NCI-H1436 (cell line): ENCODE measurements around the gene SLC28A1.
A peak's percentile ranks its signal among the peaks of the same experiment; 100 is the strongest.

Source experiments
- DNase-seq: peaks from one replicate; lab custom pipeline; 2025; lab: John Stamatoyannopoulos, UW

The SLC28A1 gene

GRCh38 chr15:84883916-84884781 lies at the start of gene SLC28A1:
Gene SLC28A1 (plus strand): TSS chr15:84884662. CDS start chr15:84887761, 3,099 bp downstream.
- no peak for DNase-seq

GRCh38 chr15:84834969-84835368 lies 49.5 kb upstream of the SLC28A1 start:
- DNase-seq = no peak

GRCh38 chr15:84835661-84836337 lies 48.7 kb upstream of the SLC28A1 start:
- no peak for DNase-seq

DNA sequence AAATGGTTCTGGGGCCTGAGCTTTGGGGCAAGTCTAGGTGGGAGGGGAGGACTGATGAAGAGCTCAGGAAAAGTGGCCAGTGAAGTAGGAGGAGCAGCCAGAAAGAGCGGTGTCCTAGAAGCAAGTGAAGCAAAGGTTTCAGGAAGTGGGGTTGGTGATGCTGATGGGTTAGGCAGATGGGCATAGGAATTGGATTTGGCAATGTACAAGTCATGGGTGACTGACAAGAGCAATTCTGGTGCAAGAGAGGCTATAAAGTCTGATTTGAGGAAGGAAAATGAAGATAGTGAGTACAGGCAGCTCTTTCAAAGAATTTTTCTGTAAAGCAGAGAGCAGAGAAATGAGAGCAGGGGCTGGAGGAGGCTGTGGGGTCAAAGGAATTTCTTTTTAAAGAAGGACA lies 47.6 kb upstream of the SLC28A1 start:
- DNase-seq = no peak

GRCh38 chr15:84839714-84840113 lies 44.7 kb upstream of the SLC28A1 start:
- DNase-seq = no peak

DNA sequence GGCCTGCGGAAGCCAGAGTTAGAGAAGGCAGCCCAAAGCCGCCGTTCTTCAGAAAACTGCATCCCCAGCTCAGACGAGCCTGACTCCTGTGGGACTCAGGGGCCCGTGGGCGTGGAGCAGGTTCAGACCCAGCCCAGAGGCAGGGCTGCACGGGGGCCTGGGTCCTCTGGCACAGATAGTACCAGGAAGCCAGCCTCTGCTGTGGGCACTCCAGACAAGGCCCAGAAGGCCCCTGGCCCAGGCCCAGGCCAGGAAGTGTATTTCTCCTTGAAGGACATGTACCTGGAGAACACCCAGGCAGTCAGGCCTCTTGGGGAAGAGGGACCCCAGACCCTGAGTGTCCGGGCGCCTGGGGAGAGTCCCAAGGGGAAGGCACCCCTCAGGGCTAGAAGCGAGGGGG lies 44.2 kb upstream of the SLC28A1 start:
- DNase-seq = no peak

GRCh38 chr15:84840741-84841429 lies 43.6 kb upstream of the SLC28A1 start:
- DNase-seq = no peak

DNA sequence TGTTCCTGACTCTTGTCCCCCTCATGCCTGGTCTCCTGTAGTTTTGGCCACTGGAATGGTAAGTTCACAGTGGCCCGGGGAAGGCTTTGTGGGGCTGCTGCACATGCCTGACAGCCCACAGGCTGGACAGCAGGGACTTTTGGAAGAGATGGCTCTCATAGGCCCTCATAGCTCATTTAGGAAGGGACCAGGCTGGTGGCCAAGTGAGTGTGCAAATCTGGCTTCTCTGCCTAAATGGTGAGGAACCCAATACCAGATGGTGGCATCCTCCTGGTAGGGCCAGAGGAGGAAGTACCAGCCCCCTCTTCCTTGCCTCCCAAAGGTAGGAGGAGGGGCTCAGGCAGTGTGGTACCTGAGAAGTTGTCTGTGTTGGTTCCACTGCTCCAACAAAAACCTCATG lies 41.7 kb upstream of the SLC28A1 start:
- no peak for DNase-seq

DNA sequence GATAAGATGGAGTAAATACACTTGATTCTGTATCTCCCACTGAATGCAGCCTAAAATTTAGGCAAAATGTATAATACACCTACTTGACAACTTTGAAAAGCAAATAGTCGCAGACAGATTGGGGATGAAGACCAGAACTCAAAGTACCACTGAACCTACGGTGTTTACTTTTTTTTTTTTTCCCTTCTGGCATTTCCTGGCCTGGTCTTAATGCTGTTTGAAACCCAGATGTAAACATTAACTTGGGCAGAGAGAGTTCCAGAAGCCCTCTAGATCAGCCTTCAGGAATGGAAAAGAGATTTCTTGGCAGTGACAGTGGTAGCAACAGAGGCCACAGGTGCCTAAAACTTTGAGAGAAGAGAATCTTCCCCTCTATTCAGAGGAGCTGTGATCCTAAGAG lies 39.5 kb upstream of the SLC28A1 start:
- DNase-seq = no peak

DNA sequence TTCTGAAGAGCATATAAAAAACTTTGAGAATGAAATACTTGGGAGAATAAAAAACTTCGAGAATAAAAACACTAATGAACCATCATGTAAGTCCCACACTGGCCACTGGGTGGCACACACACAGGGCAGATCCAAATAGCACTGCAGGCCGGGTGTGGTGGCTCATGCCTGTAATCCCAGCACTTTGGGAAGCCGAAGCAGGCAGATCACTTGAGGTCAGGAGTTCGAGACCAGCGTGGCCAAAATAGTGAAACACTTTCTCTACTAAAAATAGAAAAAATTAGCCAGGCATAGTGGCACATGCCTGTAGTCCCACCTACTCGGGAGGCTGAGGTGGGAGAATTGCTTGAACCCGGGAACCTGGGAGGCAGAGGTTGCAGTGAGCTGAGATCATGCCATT lies 38.8 kb upstream of the SLC28A1 start:
- DNase-seq = peak; percentile 10

GRCh38 chr15:84846269-84846668 lies 38.2 kb upstream of the SLC28A1 start:
- DNase-seq = no peak

DNA sequence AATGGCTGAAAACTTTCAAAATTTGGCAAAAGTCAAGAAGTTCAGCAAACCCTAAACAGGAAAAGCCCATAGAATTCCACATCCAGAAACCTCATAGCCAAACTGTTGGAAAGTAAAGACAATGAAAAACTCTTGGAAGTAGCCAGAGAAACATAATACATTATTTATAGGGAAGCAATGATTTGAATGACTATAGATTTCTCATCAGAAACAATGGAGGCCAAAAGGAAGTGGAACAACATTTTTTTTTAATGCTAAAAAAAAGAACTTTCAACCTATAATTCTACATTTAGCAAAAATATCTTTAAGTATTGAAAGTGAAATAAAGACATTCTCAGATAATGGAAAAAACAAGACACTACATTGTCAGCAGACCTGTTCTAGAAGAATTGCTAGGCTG lies 37.1 kb upstream of the SLC28A1 start:
- DNase-seq = no peak

DNA sequence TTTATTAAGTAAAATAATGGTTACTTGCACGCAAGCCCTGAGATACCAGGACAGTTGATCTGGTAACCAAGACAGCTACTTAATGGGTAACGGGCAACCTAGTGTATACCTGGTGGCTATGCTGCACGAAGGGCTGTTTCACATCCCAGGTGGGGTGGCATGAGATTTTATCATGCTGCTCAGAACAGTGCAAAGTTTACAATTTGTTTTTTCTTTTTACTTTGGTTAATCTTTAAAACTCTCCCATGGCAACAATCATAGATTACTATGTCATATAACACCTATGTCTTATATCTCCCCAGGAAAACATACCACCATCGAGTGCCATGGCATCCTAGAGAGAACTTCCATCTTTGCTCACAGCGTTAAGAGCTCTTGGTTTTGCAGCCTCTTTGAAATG lies 32.2 kb upstream of the SLC28A1 start:
- DNase-seq = no peak

- DNase-seq = no peak
Observed at GRCh38 chr15:84855136-84855535, 29.3 kb upstream of the SLC28A1 start.

- DNase-seq = no peak
Observed at GRCh38 chr15:84855765-84856164, 28.7 kb upstream of the SLC28A1 start.

DNA sequence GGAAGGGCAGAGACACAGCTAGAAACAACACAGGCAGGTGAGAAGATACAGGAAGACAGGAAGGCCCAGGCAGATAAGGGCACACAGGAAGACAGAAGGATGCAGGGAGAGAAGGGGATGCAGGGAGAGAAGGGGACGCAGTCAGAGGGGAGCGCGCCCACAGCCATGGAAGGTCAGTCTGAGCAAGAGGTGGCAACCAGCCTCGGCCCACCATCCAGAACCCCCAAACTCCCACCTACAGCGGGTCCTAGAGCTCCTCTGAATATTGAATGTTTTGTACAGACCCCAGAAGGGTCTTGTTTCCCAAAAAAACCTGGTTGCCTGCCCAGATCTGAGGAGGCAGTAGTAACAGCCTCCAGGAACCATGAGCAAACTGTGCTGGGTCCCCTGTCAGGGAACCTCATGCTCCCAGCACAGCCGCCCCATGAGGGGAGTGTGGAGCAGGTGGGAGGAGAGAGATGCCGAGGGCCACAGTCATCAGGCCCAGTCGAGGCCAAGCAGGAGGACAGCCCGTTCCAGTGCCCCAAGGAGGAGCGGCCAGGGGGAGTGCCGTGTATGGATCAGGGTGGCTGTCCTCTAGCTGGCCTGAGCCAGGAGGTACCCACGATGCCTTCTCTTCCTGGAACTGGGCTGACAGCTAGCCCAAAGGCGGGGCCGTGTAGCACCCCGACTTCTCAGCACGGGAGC lies 27.6 kb upstream of the SLC28A1 start:
- DNase-seq = no peak

DNA sequence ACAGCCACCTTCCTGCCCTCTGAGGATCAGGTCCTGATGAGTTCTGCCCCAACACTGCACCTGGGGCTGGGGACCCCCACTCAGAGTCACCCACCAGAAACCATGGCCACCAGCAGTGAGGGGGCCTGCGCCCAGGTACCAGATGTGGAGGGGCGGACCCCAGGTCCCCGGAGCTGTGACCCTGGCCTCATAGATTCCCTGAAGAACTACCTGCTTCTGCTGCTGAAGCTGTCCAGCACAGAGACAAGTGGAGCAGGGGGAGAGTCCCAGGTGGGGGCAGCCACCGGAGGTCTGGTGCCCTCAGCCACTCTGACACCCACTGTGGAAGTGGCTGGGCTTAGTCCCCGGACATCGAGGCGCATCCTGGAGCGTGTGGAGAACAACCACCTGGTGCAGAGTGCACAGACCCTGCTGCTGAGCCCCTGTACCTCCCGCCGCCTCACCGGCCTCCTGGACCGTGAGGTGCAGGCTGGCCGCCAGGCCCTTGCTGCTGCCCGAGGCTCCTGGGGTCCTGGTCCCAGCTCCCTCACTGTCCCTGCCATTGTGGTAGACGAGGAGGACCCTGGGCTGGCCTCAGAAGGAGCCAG lies 27.0 kb upstream of the SLC28A1 start:
- no peak for DNase-seq

DNA sequence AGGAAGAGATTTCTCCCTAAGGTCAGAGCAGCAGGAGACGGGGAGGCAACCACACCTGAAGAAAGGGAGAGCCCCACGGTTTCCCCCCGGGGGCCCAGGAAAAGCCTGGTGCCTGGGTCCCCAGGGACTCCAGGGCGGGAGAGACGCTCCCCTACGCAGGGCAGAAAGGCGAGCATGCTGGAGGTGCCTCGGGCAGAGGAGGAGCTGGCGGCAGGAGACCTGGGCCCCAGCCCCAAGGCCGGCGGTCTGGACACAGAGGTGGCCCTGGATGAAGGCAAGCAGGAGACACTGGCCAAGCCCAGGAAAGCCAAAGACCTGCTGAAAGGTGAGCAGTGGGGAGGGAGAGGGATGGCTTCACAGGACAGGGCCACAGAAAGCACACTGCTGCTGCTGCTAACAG lies 26.2 kb upstream of the SLC28A1 start:
- no peak for DNase-seq

GRCh38 chr15:84859144-84859543 lies 25.3 kb upstream of the SLC28A1 start:
- no peak for DNase-seq

DNA sequence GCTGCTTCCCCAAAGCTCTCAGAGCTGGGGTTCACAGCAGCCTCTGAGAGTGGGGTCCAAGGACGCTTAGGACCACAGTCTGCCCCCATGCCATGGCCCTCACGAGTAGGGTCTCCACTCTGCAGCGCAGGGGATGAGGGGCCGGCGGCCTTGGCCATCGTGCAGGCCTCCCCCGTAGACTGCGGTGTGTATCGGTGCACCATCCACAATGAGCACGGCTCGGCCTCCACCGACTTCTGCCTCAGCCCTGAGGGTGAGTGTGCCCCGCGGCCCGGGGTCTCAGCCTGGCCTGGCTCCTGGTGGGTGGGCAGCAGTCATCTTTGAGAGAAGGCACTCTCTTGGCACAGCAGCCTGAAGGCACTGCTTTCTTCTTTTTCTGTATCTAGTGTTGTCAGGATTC lies 24.8 kb upstream of the SLC28A1 start:
- DNase-seq = no peak

DNA sequence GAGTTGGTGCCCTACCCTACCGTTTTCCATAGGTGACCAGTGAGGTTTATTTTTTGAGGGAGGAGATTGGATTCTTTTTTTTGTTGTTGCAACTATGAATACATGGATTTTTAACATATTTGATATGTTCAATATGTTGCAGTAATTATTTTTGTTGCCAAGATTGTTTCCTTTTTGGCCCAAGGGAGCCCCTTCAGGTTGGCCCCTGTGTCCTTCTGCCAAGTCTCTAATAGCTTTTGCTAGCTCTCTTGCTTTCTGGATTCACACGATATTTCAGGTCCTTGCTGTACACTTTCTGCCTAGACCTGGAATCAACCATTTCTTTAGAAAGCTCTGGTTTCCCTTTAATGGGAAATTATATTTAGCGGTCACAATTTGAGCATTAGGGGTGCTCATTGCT lies 22.7 kb upstream of the SLC28A1 start:
- DNase-seq = no peak
